Measurements from ENCODE around the gene PROZ.

Gene PROZ

GRCh38 chr13:113207890-113208420, 49.5 kb downstream of the PROZ start:
- peak; percentile 74 for DNase-seq (ENCODE audit: low read depth)

- peak; percentile 91 for DNase-seq (ENCODE audit: low read depth)
Measured at GRCh38 chr13:113208421-113209335, 50.2 kb downstream of the PROZ start, which contains the start of gene PCID2. Gene PCID2, minus strand, starts transcription at chr13:113208669. Its CDS starts 35 bp downstream, at chr13:113208634.

GRCh38 chr13:113209336-113209758, 50.9 kb downstream of the PROZ start, which contains the start of gene CUL4A:
Gene CUL4A, plus strand, starts transcription at chr13:113209613. Its CDS starts 15 bp downstream, at chr13:113209628.
- peak; percentile 87 for DNase-seq (ENCODE audit: low read depth)

- peak; percentile 72 for DNase-seq (ENCODE audit: low read depth)
Measured at GRCh38 chr13:113209759-113210421, 51.4 kb downstream of the PROZ start.

GRCh38 chr13:113210833-113211232, 52.4 kb downstream of the PROZ start:
- DNase-seq (ENCODE audit: low read depth): no peak

- peak; percentile 36 for DNase-seq (ENCODE audit: low read depth)
Measured at GRCh38 chr13:113211774-113212173, 53.3 kb downstream of the PROZ start.

GRCh38 chr13:113216254-113217048, 58.0 kb downstream of the PROZ start:
- peak; percentile 71 for DNase-seq (ENCODE audit: low read depth)

GRCh38 chr13:113218586-113218985, 60.1 kb downstream of the PROZ start:
- no peak for DNase-seq (ENCODE audit: low read depth)

GRCh38 chr13:113219256-113219940, 61.0 kb downstream of the PROZ start:
- DNase-seq (ENCODE audit: low read depth): peak; percentile 28

- DNase-seq (ENCODE audit: low read depth): no peak
Measured at GRCh38 chr13:113220141-113220598, 61.7 kb downstream of the PROZ start.

GRCh38 chr13:113220877-113221276, 62.4 kb downstream of the PROZ start:
- DNase-seq (ENCODE audit: low read depth): peak; percentile 24

Measured in ELR (cell line).